ENCODE results near the gene TAF15.

DNA sequence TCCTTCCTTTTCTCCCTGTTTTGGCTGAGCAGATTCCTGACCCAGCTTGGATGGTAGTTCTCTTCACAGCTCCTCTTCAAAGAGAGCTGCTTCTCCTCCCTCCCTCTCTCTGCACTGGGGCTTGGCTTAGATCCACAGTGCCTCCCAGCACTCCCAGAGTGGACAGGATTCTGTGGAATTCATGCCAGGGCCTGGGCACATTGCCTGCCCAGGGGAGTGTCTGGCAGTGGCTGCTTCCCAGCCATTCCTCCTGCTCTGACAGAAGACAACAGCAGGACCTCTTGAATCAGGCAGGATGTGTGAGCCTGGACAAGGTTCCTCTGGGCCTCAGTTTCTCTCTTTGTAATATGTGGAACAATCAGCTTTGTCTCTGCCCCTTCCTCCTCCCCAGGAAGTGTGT is 9.3 kb upstream of the TAF15 start:
- TF ChIP-seq CTCF (IDR thresholded peaks at IDR 0.05) (no peak), EZH2 (IDR thresholded peaks at IDR 0.05; ENCODE audit: borderline replicate concordance, insufficient read depth, low read depth, low read length, poor library complexity, severe bottlenecking) (no peak)

Measured in B cell (primary cell).